Erythroblast (primary cell): Measurements from ENCODE around the gene HNRNPAB.

ENCODE experiments used
- GATA1 ChIP-seq: IDR thresholded peaks from 2 replicates; pipeline ENCODE4 v1.6.1; 2011; ENCODE audit warnings: low read depth, mild to moderate bottlenecking, control low read depth, low read length, moderate library complexity
- POLR2A ChIP-seq: IDR thresholded peaks from 2 replicates; pipeline ENCODE4 v1.6.1; 2011; ENCODE audit warnings: mild to moderate bottlenecking, low read length

- TF ChIP-seq POLR2A (no peak), GATA1 (no peak)
Measured at GRCh38 chr5:178199581-178200434, 4.5 kb upstream of the HNRNPAB start.
